Fibroblast of pulmonary artery (primary cell): Measurements from ENCODE around the gene SLC16A11.

Experiments used
- DNase-seq: peaks from one replicate; pipeline ENCODE4 v3.0.0-alpha.2; 2010; ENCODE audit warnings: low read depth
- H3K4me3 ChIP-seq: replicated peaks from 2 replicates; pipeline ENCODE4 v1.5.1; 2011; ENCODE audit warnings: low read depth, mild to moderate bottlenecking, control low read depth, low read length, moderate library complexity
- CTCF ChIP-seq: IDR thresholded peaks from 2 replicates; pipeline ENCODE4 v1.5.1; 2011; ENCODE audit warnings: mild to moderate bottlenecking, control low read depth, low read length, inconsistent platforms; ENCODE audit errors: missing control alignments

The SLC16A11 gene

GRCh38 chr17:7079581-7080455 lies 35.9 kb upstream of the SLC16A11 start, which contains the start of gene CLEC10A:
TSS of gene CLEC10A (minus strand) at chr17:7080251. CDS start at chr17:7078812, 1,439 bp downstream.
- no peak for TF ChIP-seq CTCF
- no peak within 1 kb of the TSS for H3K4me3 ChIP-seq
- no peak for DNase-seq

GRCh38 chr17:7078711-7079110 lies 34.8 kb upstream of the SLC16A11 start:
- H3K4me3 ChIP-seq: no peak overlapping the region
- no peak for DNase-seq
- TF ChIP-seq CTCF: no peak

GRCh38 chr17:7077911-7078546 lies 34.1 kb upstream of the SLC16A11 start:
- no peak overlapping the region for H3K4me3 ChIP-seq
- DNase-seq: no peak
- TF ChIP-seq CTCF: no peak

- DNase-seq: no peak
- no peak for TF ChIP-seq CTCF
- no peak overlapping the region for H3K4me3 ChIP-seq
These were observed 31.0 kb upstream of the SLC16A11 start for GRCh38 chr17:7074931-7075330.

- no peak overlapping the region for H3K4me3 ChIP-seq
- no peak for DNase-seq
- TF ChIP-seq CTCF: no peak
These were observed 28.5 kb upstream of the SLC16A11 start for GRCh38 chr17:7072406-7072805.

GRCh38 chr17:7070712-7071111 lies 26.8 kb upstream of the SLC16A11 start:
- DNase-seq: no peak
- TF ChIP-seq CTCF: no peak
- no peak overlapping the region for H3K4me3 ChIP-seq
